ELR (cell line): ENCODE measurements around the gene PTPRK.
"Not testable (repeated sequence)": the region's sequence is repeated elsewhere in the genome, so short reads cannot be mapped to it uniquely, and the experiment has no call there.

ENCODE experiments used
- DNase-seq: peaks from one replicate; pipeline ENCODE4 v3.0.0-alpha.2; 2015; ENCODE audit warnings: low read depth

The PTPRK gene

DNA sequence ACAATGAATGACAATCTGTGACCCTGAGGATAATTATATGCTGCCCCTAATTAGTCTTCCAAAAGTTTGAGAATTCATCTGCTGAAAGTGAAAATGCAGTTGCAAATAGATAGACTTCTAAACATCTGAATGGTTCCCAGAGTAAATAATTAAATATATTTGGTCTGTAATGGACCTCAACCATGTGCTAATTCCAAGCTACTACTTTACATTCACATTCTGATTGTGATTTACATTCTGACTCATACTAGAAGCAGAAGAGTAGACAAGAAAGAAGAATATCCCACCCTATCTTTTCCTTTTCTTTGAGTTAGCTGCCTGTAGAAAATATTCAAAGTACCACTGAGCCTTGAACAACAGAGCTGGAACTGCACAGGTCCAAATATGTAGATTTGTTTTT is 80.8 kb downstream of the PTPRK start:
- DNase-seq = no peak

DNA sequence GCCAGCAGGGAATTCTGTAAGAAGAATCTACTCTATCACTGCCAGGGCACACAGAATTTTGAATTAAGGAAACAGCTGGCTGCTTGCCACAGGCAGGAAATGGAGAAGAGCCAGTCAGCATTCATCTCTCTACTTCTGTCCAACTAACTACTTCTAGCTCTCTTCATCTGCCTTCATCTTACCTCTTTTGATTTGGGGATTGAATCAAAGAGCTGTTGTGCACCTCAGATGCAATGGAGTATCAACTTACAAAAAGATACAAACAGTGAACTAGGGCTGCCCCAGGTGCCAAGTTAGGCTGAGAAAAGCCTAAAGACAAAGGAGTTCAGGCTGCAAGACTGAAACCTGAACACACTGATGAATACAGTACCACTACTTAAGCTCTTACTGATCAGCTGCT is 82.0 kb downstream of the PTPRK start:
- DNase-seq = no peak

DNA sequence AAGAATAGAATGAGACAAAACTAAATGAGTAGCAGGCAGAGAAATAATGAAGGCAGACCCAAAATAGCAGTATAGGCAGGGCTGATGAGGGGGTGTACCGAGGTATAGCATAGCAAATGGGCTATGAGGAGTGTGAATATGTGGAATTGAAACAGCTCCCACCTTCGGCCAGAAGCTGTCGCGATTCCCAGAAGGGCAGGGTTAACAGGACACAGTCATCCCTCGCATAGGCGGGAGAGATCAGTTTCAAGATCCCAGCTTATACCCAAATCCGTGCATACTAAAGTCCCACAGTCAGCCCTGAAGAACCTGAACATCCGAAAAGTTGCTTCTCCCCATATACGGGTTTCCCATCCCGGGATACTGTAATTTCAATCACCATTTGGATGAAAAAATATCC is 82.7 kb downstream of the PTPRK start:
- no peak for DNase-seq

DNA sequence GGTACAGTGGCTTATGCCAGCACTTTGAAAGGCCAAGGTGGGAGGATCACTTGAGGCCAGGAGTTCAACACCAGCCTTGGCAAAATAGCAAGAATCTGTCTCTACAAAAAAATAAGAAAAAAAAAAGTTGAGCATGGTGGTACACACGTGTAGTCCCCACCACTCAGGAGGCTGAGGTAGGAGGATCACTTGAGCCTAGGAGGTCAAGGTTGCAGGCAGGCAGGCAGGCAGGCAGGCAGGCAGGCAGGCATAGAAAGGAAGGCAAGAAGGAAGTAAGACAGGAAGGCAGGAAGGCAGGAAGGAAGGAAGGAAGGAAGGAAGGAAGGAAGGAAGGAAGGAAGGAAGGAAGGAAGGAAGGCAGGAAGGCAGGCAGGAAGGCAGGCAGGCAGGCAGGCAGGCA is 85.6 kb downstream of the PTPRK start:
- DNase-seq = not testable (repeated sequence)

DNA sequence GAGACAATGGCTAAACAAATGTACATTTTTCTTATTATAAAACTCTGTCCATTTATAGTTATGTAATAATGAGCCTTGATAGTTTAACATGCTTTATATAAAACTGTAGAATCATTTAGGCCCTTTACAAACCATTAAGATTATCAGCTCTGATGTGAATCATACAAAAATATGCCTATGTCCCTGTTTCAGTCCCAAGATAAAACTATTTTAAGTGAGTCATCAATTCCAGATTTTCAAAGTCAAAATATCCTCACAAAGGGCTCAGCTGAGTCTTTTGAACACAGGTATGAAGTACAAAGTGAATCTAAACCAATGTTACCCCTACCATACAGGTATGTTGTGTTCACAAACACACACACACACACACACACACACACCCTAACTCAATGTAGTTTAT is 88.0 kb downstream of the PTPRK start:
- peak; percentile 74 for DNase-seq

DNA sequence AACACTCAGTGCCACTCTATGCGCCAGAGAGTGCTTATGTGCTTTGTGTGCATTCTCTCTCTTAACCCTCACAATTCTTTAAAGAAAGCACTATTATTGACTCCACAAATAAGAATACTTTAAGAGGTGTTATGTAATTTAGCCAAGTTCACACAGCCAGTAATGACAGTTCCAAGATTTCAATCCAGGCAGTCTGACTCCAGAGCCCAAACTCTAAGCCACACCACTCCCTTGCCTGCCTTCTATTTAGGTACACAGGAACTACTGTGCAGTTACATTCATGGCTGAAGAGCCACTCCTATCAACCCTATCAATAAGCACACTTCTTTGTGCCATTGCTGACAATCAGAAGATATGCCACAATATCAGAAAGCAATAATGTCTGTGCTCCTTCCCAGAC is 93.3 kb downstream of the PTPRK start:
- no peak for DNase-seq

DNA sequence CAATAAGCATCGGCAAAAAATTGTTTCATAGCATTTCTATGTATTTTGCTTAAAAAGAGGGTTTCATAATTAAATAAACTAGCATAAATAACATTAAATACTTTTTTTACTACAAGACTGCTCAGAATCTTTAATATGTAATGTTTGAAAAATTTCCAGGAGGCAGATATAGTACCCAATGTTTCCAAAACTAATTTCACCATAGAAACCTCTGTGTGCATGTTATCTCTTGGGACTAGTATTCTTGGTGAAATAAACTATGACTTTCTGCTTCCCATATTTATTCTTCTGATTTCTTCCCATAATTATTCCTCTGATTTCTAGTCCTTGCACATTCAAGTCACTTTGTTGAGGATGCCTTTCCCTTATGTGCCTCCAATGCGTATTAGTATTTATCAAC is 94.5 kb downstream of the PTPRK start:
- no peak for DNase-seq

DNA sequence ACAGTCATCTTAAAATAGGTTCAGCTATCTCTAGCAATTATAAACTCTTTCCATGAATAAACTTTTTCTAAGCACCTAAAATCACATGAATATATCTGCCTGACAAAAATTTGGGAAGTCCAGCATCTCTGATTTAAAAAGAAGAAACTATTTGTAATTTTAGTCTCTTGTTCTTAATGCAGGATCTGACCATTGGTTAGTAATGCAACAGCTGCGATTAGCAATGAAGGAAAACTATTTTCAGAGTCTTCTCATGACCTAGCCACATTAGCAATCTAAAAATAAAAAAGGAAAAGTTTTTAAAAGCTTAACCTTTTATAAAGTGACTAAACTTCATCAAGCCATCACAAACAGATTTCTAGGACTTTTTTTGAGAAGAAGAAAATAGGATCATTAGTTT is 97.5 kb downstream of the PTPRK start:
- DNase-seq = no peak

DNA sequence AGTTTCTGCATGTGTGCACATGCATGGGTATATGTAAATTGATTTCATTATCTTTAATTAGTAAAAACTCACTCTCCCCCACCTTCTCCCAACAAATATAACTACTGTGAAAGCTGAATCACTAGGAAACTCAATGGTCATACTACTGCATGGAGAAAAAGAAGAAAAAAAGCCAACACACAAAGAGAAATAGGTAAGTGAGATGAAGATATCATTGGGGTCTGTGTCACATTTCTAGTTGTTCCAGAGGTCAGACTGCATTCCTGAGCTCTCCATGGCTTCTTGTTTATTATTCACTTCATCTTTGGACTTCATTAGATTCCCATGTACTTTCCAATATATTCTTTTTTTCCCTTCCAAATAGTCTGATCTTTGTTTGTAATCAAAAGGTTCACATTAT is 98.2 kb downstream of the PTPRK start:
- no peak for DNase-seq

DNA sequence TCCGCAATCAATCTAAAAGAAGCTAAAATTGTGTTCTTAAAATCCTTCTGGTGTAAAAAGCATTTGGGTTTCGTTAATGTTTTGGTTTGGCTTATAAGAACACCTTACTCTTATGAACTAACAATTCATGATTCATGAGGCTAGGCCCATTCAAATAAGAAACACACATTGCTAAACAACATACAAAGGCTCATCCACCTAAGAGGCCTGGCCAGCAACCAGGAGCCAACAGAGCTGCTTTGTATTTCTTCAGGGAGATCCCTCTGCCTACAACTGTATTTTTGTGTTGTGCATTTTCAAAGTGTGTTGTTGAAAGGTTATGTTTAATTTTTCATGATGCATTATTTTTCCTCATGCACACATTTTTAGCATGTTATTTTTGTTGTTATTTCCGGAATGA is 98.6 kb downstream of the PTPRK start:
- no peak for DNase-seq

DNA sequence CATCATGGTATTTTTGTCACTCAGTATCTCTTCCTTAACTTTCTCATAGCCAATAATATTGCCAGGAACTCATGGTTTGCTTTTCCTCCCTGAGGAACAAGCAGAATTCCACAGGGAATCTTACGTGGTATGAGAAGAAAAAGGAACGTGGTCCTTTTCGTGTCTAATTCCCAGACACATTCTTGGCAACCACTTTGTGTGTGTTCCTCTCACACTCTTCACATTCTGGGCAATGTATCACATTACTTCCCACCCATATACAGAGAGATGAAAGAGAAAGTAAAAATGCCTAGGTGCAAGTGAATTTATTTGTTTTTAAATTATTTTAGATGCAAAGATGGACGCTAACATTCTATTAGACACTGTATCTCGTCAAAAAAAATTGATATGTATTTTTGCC is 102.7 kb downstream of the PTPRK start:
- no peak for DNase-seq

DNA sequence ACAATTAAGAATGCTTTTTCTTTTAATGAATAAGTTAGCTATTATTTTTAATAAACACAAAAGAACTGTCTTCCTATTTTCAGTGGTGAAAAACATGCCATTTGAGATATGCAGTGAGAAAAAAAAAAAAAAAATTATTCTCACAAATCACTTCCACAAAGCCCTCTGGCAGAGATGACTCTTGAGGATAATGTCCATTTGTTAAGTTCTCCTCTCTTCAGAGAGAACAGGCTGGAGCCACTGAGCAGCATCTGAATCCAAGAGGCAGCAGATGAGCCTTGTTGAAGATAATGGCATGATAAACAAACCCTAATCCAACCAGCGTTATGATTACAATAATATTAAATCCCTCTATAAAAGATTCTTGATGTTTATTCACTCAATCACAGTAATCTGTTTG is 105.0 kb downstream of the PTPRK start:
- DNase-seq = no peak

DNA sequence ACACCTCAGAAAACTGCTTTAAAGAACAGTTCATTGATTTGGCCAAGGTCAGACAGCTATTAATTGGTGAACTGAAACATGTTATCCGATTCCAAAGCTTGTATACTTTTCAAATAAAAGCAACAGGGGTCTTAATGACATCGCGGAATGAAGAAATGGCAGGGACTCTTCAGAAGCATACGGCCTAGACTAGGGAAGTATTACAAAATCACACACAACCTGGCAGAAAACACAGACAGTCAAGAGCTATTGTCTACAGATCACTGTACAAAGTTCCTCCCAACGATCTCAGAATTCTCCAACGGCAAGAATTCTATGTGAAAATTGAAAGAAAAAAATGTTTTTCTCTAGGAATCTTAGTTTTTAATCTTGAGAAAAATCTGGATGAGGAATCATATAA is 105.5 kb downstream of the PTPRK start:
- no peak for DNase-seq

DNA sequence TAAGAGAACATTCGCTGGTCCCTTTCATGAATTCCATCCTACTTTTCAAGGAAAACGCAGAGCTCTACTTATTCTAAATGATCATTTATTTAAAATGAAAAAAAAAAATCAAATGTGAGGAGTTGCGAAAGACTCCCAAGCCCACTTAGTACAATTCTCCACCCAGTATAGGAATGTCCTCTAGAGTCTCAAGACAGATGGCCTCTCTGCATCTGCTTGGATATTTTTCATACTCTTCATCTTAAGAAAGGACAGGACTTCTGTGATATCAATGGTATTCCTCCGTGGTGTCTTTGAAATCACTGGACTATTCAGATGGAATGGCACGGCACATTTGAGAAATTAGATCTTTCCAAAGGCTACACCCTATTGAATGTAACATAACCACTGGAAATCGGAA is 107.1 kb downstream of the PTPRK start:
- DNase-seq = no peak

DNA sequence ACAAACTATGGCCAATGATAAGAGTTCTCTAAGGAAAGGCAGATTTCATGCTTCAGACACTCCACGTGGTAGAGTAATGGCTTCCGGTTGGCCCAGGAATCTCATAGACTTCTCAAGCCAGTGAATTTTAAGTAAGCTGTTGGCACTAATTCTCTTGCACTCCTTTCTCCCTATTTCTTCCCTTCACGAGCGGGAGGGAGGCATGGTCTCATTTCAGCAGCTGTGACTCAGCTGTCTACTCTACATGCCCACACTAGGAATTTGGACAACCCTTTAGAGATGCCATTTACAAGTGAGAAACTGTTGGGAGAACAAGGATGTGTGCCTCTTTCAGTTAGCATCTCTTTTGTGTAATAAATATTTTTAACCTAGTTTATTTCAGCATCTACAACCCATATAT is 107.7 kb downstream of the PTPRK start:
- no peak for DNase-seq

DNA sequence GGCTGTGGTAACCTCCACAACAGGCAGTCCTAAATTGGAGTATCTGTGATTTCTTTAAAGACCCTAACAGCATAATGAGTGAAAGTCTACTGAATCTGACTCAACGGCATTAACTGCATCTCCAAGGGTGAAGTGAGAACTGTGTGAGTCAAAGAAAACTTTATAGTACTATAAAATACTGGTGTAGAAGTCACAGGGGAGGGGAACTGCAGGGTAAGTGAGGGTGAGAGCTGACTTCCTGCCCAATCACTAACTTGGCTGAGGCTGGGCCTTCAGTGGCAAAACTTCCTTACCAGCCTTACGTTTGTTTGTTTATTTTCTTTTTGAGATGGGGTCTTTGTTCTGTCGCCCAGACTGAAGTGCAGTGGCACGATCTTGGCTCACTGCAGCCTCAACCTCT is 109.8 kb downstream of the PTPRK start:
- peak; percentile 28 for DNase-seq

DNA sequence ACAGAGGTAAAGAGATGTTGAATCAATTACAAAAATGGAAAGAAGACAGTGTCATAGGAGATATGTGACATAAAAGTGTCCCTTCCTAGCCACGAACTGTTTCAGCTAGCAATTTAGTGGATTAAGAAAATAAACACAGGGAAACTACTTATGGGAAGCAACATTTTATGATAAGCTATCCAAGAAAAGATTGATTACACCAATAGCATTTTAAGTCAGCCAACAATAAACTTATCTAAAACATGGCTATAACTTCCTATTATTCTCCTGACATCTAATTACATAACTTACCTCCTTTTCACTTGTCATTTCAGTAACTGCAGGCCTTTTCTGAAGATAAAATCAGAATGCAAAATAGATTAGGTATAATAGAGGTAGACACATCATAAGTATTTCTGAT is 111.4 kb downstream of the PTPRK start:
- no peak for DNase-seq

DNA sequence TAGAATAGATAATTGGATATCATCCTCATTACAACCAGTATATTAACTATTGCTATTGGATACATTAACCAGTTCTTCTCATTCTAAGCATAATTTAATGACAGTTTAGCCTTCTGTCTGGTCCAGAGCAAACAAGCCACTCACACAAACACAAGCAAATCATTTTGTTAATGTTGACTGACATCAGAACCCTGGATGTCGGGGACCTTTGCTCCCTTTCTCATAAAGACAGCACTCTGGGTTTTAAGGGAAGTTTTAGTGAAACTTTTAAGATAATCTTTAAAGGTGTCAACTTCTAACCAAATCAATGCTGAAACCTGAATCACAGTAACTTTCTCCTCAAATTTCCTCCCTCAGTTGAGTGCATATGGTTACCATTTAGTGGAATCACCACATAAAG is 113.9 kb downstream of the PTPRK start:
- no peak for DNase-seq

DNA sequence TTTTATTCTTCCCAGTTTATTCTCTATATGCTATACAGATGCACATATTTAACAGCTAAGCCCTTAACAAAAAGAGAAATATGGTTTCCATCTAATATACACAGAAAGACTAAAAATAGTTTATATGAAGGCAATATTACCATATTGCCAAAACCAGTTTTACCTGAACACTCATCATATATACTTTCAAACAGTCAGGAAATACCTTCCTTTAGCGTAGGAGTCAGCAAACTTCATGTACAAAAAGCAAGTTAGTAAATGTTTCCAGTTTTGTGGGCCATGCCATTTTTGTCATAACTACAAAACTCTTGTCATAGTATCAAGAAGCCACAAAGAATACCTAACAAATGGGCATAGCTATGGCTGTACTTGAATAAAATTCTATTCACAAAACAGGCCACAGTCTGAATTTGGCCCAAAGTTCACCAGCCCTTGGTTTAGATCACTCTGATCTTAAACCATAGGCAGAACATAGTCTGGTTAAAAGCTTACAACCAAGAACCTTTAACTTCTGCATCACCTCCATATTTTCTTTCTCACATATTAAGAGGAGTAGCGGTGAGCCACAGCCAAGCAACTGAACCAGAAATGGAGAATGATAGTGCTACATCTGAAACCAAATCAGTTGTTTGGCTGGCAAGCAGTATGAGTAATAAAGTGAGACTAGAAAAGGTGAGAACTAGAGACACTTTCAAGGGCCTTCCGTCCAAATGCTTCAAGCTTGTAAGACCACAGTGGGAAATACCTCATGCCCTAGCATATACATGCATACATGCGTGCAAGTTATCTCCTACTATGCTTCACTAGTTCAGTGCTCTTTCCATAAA is 116.6 kb downstream of the PTPRK start:
- DNase-seq = no peak

DNA sequence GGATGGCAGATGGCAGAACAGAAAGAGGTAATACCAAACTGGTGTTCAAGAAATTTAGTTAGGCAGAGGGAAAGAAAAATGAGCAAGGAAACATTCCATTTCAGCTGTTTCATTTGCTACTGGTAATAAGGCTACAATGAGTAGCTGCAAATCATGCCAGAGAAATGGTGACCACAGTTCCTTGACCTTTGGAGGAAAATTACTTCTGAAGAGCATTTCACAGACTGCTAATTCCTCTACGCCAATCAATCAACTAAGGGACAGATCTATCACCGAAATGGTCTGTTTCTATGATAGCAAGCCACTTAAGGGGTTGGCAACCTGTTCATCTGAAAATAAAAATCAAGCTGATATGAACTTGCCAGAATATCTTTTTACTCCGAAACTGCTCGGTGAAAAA is 119.5 kb downstream of the PTPRK start:
- no peak for DNase-seq

DNA sequence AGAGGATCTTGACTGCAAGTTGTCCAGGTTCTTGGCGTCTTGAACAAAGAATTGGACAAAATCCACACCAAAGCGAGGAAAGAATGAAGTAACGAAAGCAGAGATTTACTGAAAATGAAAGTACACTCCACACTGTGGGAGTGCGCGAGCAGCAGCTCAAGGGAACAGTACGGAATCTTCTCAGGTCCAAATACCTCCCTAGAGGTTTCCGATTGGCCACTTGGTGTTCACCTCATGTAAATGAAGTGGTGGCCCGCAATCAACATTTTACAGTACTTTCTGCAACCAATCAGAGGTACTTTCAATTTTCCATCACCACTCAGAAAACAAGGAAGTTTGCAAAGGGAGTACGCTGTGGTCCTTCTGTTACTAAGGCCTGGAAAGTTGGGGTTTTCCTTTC is 122.4 kb downstream of the PTPRK start:
- no peak for DNase-seq

DNA sequence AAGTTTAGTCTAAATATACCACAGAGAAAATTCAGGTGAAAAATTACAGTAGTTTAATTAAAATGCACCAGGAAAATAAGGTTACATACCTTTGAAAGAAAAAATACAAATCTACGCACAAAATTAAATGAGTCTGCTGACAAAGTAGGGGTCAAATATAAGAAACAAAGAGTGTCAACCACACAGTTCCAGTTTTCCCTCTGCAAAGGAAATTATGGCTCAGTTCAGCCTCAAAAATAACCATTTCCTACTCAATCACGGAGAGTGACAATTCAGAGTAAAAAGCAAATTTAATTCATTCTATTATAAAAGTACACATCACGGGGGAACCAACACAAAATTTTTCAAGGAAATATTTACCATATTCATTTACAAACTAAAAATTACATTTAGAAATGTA is 124.8 kb downstream of the PTPRK start:
- DNase-seq = no peak

DNA sequence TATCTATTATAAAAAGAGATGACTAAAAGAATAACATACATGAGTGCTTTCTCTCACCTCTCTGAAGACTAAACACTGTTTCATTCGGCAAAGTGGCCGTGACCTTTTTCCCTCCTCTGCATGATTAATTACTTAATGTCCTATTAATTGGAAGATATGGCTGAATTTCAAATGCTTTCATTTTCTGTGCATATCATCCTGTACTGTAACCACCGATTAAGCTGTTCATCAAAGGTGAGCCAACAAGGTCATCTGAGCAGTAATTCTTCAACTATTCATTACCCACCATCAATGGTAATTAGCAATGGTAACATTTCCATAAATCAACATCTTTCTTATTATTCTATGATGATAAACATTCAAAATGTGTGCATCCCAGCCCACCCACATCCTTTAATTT is 125.2 kb downstream of the PTPRK start:
- no peak for DNase-seq

DNA sequence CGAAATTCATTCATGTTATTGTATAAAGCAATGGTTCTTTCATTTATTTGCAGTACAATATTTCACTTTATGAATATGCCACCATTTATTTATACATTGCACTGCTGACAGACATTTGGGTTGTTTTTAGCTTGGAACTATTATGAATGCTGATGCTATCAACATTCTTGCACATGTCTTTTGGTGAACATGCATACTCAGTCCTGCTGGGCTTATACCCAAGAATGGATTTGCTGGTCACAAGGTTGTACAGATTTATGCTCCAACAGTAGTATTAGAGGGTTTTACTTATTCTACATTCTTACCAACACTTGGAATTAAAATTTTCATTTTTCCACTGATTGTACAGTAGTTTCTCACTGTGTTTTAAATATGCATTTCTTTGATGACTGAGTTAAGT is 126.2 kb downstream of the PTPRK start:
- no peak for DNase-seq
